HG02938 (cell line): ENCODE results near the gene LST1.
A peak's percentile ranks its signal among the peaks of the same experiment; 100 is the strongest.

ENCODE experiments used
- ATAC-seq: cut with Tn5 transposase; IDR thresholded peaks from one replicate; pipeline ENCODE4 v1.9.1; 2021; ENCODE audit warnings: mild to moderate bottlenecking, moderate library complexity; ENCODE audit not compliant: unreplicated experiment

Gene LST1

GRCh38 chr6:31619805-31620585 is 33.9 kb downstream of the LST1 start:
- peak; percentile 69 for ATAC-seq

GRCh38 chr6:31620586-31621319 is 34.7 kb downstream of the LST1 start, which contains the start of gene PRRC2A:
PRRC2A (plus strand) TSS chr6:31620715; CDS start chr6:31622790, 2,075 bp downstream.
- peak; percentile 26 for ATAC-seq

- no peak for ATAC-seq
Measured at GRCh38 chr6:31621320-31621939, 35.4 kb downstream of the LST1 start.

GRCh38 chr6:31621991-31622390 is 35.9 kb downstream of the LST1 start:
- no peak for ATAC-seq

- ATAC-seq: no peak
Measured at GRCh38 chr6:31622684-31623091, 36.6 kb downstream of the LST1 start.

- ATAC-seq: no peak
Measured at GRCh38 chr6:31624070-31624469, 38.0 kb downstream of the LST1 start.

- ATAC-seq: no peak
Measured at GRCh38 chr6:31626952-31627351, 40.9 kb downstream of the LST1 start.

GRCh38 chr6:31627690-31628287 is 41.7 kb downstream of the LST1 start:
- no peak for ATAC-seq

GRCh38 chr6:31629014-31629413 is 42.9 kb downstream of the LST1 start:
- no peak for ATAC-seq

GRCh38 chr6:31630177-31630934 is 44.3 kb downstream of the LST1 start:
- no peak for ATAC-seq

- ATAC-seq: no peak
Measured at GRCh38 chr6:31631209-31631608, 45.1 kb downstream of the LST1 start.

- ATAC-seq: no peak
Measured at GRCh38 chr6:31631681-31632278, 45.7 kb downstream of the LST1 start.

GRCh38 chr6:31632279-31632946 is 46.3 kb downstream of the LST1 start:
- ATAC-seq: no peak

GRCh38 chr6:31633447-31633846 is 47.4 kb downstream of the LST1 start:
- ATAC-seq: no peak

- no peak for ATAC-seq
Measured at GRCh38 chr6:31634131-31634530, 48.1 kb downstream of the LST1 start.

- ATAC-seq: no peak
Measured at GRCh38 chr6:31634969-31635575, 49.0 kb downstream of the LST1 start.

GRCh38 chr6:31636698-31637596 is 50.9 kb downstream of the LST1 start:
- no peak for ATAC-seq
